PC-9 (cell line): ENCODE measurements around the gene HDAC11. TPM values are rescaled to one million over a fixed set of nuclear protein-coding genes. Genes with fewer than 3 reads are reported as not detected.
A peak's percentile ranks its signal among the peaks of the same experiment; 100 is the strongest.

Experiments
- BruUV-seq: library from RNA; stranded (reverse); fragments of 400-500 nt; replicated peaks from 2 replicates; lab custom pipeline; 2021; lab: Mats Ljungman, UMichigan
- CTCF ChIA-PET: fragments of 300-600 bp; sonication (Branson Sonifier 250); formaldehyde crosslinking; loops from one replicate; lab custom pipeline; 2022; ENCODE audit warnings: antibody characterized with exemption; lab: Charles Lee
- POLR2A ChIA-PET: fragments of 300-600 bp; sonication (Branson Sonifier 250); formaldehyde crosslinking; loops from one replicate; lab custom pipeline; 2022; ENCODE audit warnings: antibody characterized with exemption; ENCODE audit not compliant: unreplicated experiment; lab: Charles Lee
- DNase-seq, 2 experiments: peaks; one replicate each; pipeline versions ENCODE4 v3.0.0 to v3.0.0-alpha.2; 2015 to 2022; ENCODE audit warnings: mixed read lengths in 1 of 2
- H2AFZ ChIP-seq: fragments of 200-600 bp; sonication (generic); 2 replicates; pipeline ENCODE4 v1.8.1; 2017; ENCODE audit warnings: antibody characterized with exemption
- H3F3A ChIP-seq: fragments of 200-600 bp; sonication (generic); 2 replicates; pipeline ENCODE4 v1.8.1; 2017; ENCODE audit warnings: antibody characterized with exemption, mild to moderate bottlenecking, low read depth; ENCODE audit not compliant: insufficient read depth
- H3K27ac ChIP-seq: fragments of 200-600 bp; sonication (generic); 2 replicates; pipeline ENCODE4 v1.6.1; 2016; ENCODE audit warnings: mixed run types
- H3K27me3 ChIP-seq: fragments of 200-600 bp; sonication (generic); 2 replicates; pipeline ENCODE4 v1.6.1; 2016; ENCODE audit warnings: low read depth, mixed run types; ENCODE audit not compliant: insufficient read depth
- H3K36me3 ChIP-seq: fragments of 200-600 bp; sonication (generic); 2 replicates; pipeline ENCODE4 v1.6.1; 2016; ENCODE audit warnings: low read depth, mixed run types
- H3K4me1 ChIP-seq: fragments of 200-600 bp; sonication (generic); replicated peaks from 2 replicates; pipeline ENCODE4 v1.6.1; 2016; ENCODE audit warnings: mixed run types; ENCODE audit not compliant: insufficient read depth
- H3K4me2 ChIP-seq: fragments of 200-600 bp; sonication (generic); 2 replicates; pipeline ENCODE4 v1.6.1; 2017; ENCODE audit warnings: mixed run types
- H3K4me3 ChIP-seq: fragments of 200-600 bp; sonication (generic); 2 replicates; pipeline ENCODE4 v1.6.1; 2016; ENCODE audit warnings: mixed run types
- H3K79me2 ChIP-seq: fragments of 200-600 bp; sonication (generic); 2 replicates; pipeline ENCODE4 v1.6.1; 2017; ENCODE audit warnings: low read depth, mixed run types
- H3K9me2 ChIP-seq: fragments of 200-600 bp; sonication (generic); 2 replicates; pipeline ENCODE4 v1.8.1; 2017; ENCODE audit warnings: mild to moderate bottlenecking; ENCODE audit not compliant: insufficient read depth
- H3K9me3 ChIP-seq: fragments of 200-600 bp; sonication (generic); 2 replicates; pipeline ENCODE4 v1.8.1; 2016; ENCODE audit warnings: low read depth; ENCODE audit not compliant: insufficient read depth
- H4K20me1 ChIP-seq: fragments of 200-600 bp; sonication (generic); 2 replicates; pipeline ENCODE4 v1.8.1; 2017; ENCODE audit not compliant: insufficient read depth
- EZH2 ChIP-seq: fragments of 200-600 bp; sonication (generic); IDR thresholded peaks from 2 replicates; pipeline ENCODE4 v1.8.0; 2017; ENCODE audit warnings: antibody characterized with exemption, low read depth
- intact Hi-C: fragments of 100-400 bp; cut with micrococcal nuclease; formaldehyde crosslinking; loops from one replicate; pipeline ENCODE4 v1.10.0; 2022; ENCODE audit not compliant: unreplicated experiment
- total RNA-seq: library from RNA; stranded (reverse); gene quantifications from 2 replicates; pipeline ENCODE4 v1.2.3, GENCODE V29; 2021
- TF ChIP-seq, protein P1 (sequence below): fragments of 200-600 bp; sonication (generic); conservative IDR thresholded peaks from 2 replicates; pipeline ENCODE4 v1.6.1; 2017; ENCODE audit warnings: mixed run types, antibody characterized with exemption, mild to moderate bottlenecking, moderate library complexity

The HDAC11 gene
- total RNA-seq, 1 experiment from 2014 or later, result 18.4 TPM

GRCh38 chr3:13535526-13535875 lies 55.4 kb downstream of the HDAC11 start:
- intact Hi-C loops, result loop anchor here (10.0 kb wide), 1 partner anchor 319 kb away; no protein-coding TSS in a partner anchor
- no peak for DNase-seq
- H3K79me2 ChIP-seq, result no peaks in the 10 kb centered on the region
- no peaks in the 10 kb centered on the region for H3K9me3 ChIP-seq
- ChIA-PET CTCF (no interaction called here), POLR2A (interaction anchor here (0.6 kb wide), 1 partner anchor 74 kb away, joined by 3 read pairs; no protein-coding TSS in a partner anchor)
- H3K4me1 ChIP-seq, result peaks cover 86% of the 10 kb centered on the region
- no peaks in the 10 kb centered on the region for H4K20me1 ChIP-seq
- peaks cover 59% of the 10 kb centered on the region for H3F3A ChIP-seq
- H3K9me2 ChIP-seq, result no peaks in the 10 kb centered on the region
- no peaks in the 10 kb centered on the region for H3K27me3 ChIP-seq
- no peak overlapping the region for H2AFZ ChIP-seq
- no TSS peak for BruUV-seq
- no peak overlapping the region for H3K4me3 ChIP-seq
- no peaks in the 10 kb centered on the region for H3K36me3 ChIP-seq
- no peak for TF ChIP-seq EZH2
- TF ChIP-seq, protein P1, sequence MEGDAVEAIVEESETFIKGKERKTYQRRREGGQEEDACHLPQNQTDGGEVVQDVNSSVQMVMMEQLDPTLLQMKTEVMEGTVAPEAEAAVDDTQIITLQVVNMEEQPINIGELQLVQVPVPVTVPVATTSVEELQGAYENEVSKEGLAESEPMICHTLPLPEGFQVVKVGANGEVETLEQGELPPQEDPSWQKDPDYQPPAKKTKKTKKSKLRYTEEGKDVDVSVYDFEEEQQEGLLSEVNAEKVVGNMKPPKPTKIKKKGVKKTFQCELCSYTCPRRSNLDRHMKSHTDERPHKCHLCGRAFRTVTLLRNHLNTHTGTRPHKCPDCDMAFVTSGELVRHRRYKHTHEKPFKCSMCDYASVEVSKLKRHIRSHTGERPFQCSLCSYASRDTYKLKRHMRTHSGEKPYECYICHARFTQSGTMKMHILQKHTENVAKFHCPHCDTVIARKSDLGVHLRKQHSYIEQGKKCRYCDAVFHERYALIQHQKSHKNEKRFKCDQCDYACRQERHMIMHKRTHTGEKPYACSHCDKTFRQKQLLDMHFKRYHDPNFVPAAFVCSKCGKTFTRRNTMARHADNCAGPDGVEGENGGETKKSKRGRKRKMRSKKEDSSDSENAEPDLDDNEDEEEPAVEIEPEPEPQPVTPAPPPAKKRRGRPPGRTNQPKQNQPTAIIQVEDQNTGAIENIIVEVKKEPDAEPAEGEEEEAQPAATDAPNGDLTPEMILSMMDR, result no peak
- no peak overlapping the region for H3K4me2 ChIP-seq
- no peak overlapping the region for H3K27ac ChIP-seq

GRCh38 chr3:13535905-13536304 lies 55.8 kb downstream of the HDAC11 start:
- no peaks in the 10 kb centered on the region for H3K27me3 ChIP-seq
- DNase-seq, result no peak
- H4K20me1 ChIP-seq, result no peaks in the 10 kb centered on the region
- peaks cover 59% of the 10 kb centered on the region for H3F3A ChIP-seq
- no peaks in the 10 kb centered on the region for H3K9me2 ChIP-seq
- intact Hi-C loops, result loop anchor here (10.0 kb wide), 1 partner anchor 319 kb away; no protein-coding TSS in a partner anchor
- 0 out of 2 replicates have a peak overlapping the region, but pooled peaks have one; percentile 53 for H3K4me2 ChIP-seq
- H3K27ac ChIP-seq, result no peak overlapping the region
- BruUV-seq, result no TSS peak
- H3K79me2 ChIP-seq, result no peaks in the 10 kb centered on the region
- ChIA-PET CTCF (no interaction called here), POLR2A (no interaction called here)
- no peaks in the 10 kb centered on the region for H3K36me3 ChIP-seq
- TF ChIP-seq EZH2, result no peak
- TF ChIP-seq, protein P1, result no peak
- H3K4me1 ChIP-seq, result peaks cover 86% of the 10 kb centered on the region
- H3K4me3 ChIP-seq, result no peak overlapping the region
- peaks cover 3% of the 10 kb centered on the region; the same call in 1 of the 2 replicates for H3K9me3 ChIP-seq
- no peak overlapping the region for H2AFZ ChIP-seq

- CTCF ChIA-PET, result no interaction called here
- no peaks in the 10 kb centered on the region for H3K9me2 ChIP-seq
- POLR2A ChIA-PET, result no interaction called here
- intact Hi-C loops, result loop anchor here (10.0 kb wide), 1 partner anchor 318 kb away; no protein-coding TSS in a partner anchor
- H3K4me2 ChIP-seq, result peak overlapping the region; percentile 53
- TF ChIP-seq, protein P1, result no peak
- TF ChIP-seq EZH2, result no peak
- peak overlapping the region; percentile 89 for H3K27ac ChIP-seq
- DNase-seq, result no peak
- no peaks in the 10 kb centered on the region for H4K20me1 ChIP-seq
- H3K4me3 ChIP-seq, result no peak overlapping the region
- H3K4me1 ChIP-seq, result peaks cover 86% of the 10 kb centered on the region
- H3K36me3 ChIP-seq, result no peaks in the 10 kb centered on the region; the same call in 1 of the 2 replicates
- no TSS peak for BruUV-seq
- no peak overlapping the region for H2AFZ ChIP-seq
- peaks cover 7% of the 10 kb centered on the region; the same call in 1 of the 2 replicates for H3K9me3 ChIP-seq
- H3K27me3 ChIP-seq, result no peaks in the 10 kb centered on the region
- peaks cover 59% of the 10 kb centered on the region for H3F3A ChIP-seq
- H3K79me2 ChIP-seq, result no peaks in the 10 kb centered on the region
Observed at GRCh38 chr3:13536432-13536831, 56.3 kb downstream of the HDAC11 start.
